HG03460 (cell line): Measurements from ENCODE around the gene TYW1B.
"Not testable (repeated sequence)": the region's sequence is repeated elsewhere in the genome, so short reads cannot be mapped to it uniquely, and the experiment has no call there.

Source experiments
- ATAC-seq: cut with Tn5 transposase; IDR thresholded peaks from one replicate; pipeline ENCODE4 v1.9.1; 2021; ENCODE audit not compliant: unreplicated experiment

TYW1B gene

DNA sequence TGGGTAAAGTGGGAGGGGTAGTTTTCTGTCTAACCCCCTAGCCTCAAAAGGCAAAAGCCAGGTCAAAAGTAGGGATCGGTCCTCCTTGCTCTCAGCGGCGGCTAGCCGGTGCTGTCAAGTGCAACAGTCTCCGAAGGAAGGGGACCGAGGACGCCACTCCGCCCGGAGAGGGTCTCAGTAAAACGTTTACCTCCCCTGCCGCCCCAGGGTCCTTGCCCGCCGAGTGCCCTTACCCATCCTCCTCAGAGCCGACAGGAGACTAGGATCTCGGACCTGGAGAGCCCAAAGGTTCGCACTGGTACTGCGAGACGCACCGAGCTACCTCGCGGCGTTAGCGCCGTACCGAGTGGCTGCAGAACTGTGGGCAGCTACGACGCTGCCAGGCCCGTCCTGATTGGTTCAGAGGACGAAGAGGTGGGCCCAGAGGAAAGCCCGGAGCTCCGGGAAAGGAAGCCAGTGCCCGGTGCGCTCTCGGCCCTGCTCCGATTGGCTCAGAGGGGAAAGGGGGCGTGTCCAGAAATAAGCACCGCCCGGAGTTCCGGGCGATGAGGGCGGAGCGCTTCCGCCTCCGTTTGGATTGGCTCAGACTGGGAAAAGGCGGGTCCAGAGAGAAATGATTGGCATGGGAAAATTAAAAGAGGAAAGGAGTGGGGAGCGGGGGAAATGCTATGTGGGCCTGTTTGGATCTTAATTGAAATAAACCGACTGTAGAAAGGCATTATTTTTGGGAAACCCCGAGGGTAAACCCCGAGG is at the start of gene TYW1B:
TSS of gene TYW1B (minus strand) at position 362 of the 753 bp plus-strand sequence. CDS start at position 237, 125 bp downstream.
- peak; percentile 84 for ATAC-seq

DNA sequence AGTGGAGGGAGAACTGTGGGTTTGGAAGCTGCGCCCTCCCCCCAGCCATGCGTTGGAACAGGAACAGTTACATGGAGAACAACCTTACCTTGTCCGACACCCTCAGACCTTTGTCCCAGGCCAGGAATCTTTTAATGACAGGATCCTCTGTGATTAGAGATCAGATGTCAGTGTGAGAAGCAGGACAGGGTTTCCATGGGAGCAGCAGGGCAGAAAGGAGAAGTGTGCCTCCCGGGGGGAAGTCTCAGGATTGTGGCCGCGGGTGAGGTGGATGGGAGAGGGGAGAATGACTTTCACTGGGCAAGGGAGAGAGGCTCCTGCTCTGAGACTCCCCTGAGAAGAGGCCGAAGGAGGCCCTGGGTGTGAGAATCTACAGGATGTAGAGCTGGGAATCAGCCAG is 39.6 kb upstream of the TYW1B start:
- ATAC-seq = not testable (repeated sequence)

GRCh38 chr7:72858846-72859400 is 30.9 kb upstream of the TYW1B start:
- not testable (repeated sequence) for ATAC-seq

DNA sequence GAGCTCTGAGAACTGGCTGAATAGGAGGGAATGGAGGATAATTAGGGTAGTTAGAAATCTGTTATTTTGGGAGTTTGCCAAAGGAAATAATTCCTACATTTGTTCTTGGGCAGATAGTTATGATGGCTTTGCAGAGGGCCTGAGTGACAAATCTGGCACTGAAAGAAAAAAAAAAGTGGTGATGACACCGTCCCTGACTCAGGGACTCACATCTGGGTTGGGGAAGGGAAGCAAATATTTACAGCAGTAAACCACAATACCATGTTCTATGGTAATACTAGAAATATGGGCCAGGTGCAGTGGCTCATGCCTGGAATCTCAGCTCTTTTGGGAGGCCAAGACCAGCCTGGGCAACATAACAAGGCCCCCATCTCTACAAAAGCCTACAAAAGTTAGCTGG is 29.9 kb upstream of the TYW1B start:
- ATAC-seq = not testable (repeated sequence)

- not testable (repeated sequence) for ATAC-seq
Observed at GRCh38 chr7:72855261-72855660, 27.3 kb upstream of the TYW1B start.

DNA sequence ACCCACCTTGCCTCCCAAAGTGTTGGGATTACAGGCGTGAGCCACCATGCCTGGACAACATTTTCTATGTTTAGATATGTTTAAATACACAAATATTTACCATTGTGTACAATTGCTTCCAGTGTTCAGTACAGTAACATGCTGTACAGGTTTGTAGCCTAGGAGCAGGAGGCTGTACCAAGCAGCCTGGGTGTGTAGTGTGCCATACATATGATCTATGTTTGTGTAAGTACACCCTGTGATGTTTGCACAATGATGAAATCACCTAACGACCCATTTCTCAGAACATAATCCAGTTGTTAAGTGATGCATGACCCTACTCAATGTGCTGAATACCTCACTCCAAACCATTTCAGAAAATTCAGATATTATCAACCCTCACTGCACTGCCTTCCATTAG is 24.9 kb upstream of the TYW1B start:
- not testable (repeated sequence) for ATAC-seq

DNA sequence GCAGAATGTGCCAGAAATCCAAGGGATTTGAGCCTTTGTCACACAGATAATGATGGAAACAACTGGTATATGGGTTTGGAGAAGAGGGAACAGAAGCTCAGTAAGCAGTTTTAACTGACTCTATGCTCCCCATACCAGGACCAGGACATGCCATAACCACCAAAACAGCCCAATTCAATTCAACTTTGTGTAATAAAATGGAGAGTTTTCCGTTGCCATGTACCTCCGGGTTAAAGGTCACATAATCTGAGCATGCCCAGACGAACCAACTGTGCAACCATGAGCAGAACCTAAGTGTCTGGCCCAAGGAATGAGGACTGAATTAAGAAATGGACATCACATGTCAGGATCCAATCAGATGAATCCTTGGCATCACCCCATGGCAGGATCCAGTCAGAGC is 22.7 kb upstream of the TYW1B start:
- not testable (repeated sequence) for ATAC-seq

- not testable (repeated sequence) for ATAC-seq
Observed at GRCh38 chr7:72844146-72844545, 16.1 kb upstream of the TYW1B start.

DNA sequence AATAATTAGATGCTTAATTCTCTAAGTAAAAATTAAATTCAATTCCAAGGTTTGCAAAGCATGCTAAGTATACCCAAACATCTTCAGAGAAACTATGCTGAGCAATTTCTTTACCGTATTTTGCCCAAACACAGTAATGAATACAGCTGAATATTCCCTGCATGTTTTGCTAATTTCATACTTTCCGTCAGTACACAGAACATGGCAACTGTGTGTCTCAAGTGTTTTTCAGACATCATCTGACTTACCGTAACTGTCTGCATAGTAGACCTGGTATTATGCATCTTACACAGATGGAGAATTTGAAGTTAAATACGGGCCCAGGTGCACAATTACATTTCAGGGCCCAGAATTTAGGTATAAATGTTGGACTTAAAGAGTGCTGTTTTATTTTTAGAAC is 15.2 kb upstream of the TYW1B start:
- not testable (repeated sequence) for ATAC-seq

DNA sequence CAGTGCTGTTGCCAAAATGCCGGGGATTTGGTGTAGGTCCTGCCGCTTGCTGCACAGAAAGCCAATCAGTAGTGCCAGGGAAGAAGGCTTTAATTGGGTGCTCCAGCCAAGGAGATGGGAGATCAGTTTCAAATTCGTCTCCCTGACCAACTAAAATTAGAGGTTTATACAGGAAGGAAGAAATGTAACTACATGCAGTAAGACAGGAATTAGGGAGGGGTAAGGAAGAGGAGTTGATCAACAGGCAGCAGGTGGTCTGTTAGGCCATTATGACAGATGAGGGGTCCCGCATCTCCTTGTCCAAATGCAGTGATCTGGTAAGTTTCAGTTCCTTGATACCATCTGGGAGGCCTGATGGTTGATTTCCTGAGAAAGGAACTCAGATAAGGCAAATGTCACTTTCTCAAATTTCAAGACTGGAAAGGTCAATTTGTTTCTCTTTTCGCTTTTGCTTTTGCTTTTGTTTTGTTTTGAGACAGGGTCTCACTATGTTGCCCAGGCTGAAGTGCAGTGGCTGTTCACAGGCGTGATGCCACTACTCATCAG is 13.0 kb upstream of the TYW1B start:
- not testable (repeated sequence) for ATAC-seq

DNA sequence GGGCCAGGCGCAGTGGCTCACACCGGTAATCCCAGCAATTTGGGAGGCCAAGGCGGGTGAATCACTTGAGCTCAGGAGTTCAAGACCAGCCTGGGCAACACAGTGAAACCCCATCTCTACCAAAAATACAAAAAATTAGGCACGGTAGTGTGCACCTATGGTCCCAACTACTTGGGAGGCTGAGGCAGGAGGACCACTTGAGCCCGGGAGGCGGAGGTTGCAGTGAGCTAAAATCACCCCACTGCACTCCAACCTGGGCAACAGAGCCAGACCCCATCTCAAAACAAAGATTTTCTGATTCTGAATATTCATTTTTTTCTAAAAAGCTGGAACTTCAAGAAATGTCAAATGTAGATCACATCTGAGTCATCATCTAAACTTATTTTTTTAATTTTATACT is 10.3 kb upstream of the TYW1B start:
- not testable (repeated sequence) for ATAC-seq

DNA sequence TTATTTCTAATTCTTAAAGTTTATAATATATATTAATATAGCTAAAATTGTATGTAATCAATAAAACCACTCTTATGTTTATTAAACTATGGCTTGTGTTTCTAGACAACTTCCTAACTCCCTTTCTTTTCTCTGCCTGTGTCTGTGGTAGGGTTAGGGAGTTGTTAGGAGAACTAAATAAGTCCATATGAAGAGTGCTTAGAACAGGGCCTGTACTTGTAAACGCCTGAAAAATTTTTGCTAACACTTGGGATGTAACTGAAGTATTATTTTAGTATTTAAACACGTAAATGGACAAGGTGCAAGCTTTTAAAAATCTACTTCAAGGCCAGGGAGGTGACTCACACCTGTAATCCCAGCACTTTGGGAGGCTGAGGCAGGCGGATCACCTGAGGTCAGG is 9.3 kb upstream of the TYW1B start:
- not testable (repeated sequence) for ATAC-seq

- not testable (repeated sequence) for ATAC-seq
Observed at GRCh38 chr7:72830567-72830966, 2.6 kb upstream of the TYW1B start.

- peak; percentile 27 for ATAC-seq
Observed at GRCh38 chr7:72829687-72830354, 1.8 kb upstream of the TYW1B start.

DNA sequence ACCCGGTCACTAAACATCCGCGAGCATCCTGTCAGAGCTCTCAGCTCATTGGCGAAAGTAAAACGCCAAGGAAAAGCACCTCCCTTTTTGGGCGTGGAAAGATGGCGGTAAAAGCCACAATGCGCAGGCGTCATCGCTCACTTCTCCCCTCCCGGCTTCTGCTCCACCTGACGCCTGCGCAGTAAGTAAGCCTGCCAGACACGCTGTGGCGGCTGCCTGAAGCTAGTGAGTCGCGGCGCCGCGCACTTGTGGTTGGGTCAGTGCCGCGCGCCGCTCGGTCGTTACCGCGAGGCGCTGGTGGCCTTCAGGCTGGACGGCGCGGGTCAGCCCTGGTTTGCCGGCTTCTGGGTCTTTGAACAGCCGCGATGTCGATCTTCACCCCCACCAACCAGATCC is 1.3 kb upstream of the TYW1B start:
- peak; percentile 52 for ATAC-seq

DNA sequence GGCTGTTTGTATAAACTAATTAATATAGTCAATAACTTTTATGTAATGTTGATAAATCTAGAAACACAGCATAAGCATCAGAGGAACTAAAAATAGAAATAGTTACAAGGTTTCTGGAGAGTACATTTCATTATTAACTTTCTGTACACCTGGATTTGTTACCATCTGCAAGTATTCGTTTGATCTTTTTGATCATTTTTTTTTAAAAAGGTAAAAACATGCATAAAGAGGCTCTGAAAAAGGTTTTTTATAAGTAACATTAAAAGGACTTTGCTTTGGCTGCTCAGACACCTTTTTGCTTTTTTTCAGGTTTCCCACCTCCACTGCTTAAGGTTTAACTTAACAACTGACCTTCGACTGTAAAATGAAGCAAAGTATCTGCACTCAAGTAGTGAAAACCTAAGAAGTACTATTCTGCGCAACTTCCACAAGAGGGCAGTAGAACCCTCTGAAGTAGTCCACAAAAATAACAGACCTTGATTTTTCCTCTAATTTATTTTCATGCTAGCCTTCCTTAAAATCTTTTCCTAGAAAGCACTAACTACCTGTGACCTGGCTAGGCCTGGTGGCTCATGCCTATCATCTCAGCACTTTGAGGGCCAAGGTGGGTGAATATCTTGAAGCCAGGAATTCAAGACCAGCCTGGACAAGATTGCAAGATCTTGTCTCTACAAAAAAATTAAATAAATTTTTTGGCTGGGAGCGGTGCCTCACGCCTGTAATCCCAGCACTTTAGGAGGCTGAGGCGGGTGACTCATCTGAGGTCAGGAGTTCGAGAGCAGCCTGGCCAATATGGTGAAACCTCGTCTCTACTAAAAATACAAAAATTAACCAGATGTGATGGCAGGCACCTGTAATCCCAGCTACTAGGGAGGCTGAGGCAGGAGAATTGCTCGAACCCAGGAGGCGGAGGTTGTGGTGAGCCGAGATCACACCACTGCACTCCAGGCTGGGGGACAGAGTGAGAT is 4.0 kb downstream of the TYW1B start:
- ATAC-seq = not testable (repeated sequence)

DNA sequence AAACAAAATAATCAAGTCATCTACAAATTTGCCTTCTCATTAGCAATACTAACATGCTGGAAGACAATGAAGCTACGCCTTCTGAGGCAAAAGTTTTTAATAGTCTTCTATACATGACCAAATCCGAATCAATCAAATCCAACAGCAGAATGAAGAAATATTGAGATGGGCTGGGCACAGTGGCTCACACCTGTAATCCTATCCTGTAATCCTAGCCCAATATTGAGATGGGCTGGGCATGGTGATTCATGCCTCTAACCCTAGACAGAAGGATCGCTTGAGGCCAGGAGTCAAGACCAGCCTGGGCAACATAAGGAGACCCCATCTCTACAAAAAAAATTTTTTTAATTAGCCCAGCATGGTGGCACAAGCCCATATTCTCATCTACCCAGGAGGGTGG is 5.5 kb downstream of the TYW1B start:
- ATAC-seq = not testable (repeated sequence)

GRCh38 chr7:72818663-72819361 is 9.2 kb downstream of the TYW1B start:
- not testable (repeated sequence) for ATAC-seq

- ATAC-seq = not testable (repeated sequence)
Observed at GRCh38 chr7:72817661-72818060, 10.3 kb downstream of the TYW1B start.
